ENCODE results near the gene MGMT.

MGMT gene

DNA sequence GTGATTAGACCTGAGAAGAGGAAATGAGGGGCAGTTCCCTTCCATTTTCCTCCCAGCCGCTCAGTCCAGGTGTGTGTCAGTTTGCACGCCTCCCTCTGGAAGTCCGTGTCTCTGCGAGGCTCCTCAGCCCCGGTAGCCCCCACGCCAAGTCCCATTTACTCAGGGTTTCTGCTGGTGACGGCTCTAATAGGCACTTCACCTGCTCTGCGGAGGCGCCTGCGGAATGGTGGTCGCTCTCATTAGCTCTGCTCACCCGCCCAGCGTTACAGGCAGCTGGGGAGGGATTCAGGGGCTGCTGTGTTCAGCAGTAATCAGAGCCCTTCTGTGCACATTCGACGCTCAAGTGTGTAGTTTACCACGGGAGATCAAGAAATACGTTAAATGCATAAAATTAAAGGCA is 179.9 kb downstream of the MGMT start:
- in situ Hi-C loops (cut with MboI; ENCODE audit: low sequenced_read_pairs), result no loop called here

DNA sequence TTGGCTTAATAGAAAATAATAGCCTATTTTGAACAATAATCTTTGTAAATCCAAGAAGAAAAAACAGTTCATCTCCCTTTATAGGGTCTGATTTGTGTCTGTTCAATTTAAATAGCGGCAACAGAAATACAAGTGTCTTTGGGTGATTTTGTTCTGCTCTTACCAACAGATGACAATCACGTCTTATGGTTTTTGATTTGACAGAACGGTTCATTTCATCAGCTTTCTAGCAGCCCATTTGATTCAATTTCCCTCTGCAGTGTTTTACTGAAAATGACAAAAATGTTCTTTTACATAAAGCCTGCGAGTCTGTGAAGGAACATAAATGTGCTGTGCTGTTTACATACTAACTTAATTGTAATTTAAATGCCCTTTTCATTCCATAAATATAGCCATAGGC is 180.5 kb downstream of the MGMT start:
- in situ Hi-C loops (cut with MboI; ENCODE audit: low sequenced_read_pairs), result no loop called here

DNA sequence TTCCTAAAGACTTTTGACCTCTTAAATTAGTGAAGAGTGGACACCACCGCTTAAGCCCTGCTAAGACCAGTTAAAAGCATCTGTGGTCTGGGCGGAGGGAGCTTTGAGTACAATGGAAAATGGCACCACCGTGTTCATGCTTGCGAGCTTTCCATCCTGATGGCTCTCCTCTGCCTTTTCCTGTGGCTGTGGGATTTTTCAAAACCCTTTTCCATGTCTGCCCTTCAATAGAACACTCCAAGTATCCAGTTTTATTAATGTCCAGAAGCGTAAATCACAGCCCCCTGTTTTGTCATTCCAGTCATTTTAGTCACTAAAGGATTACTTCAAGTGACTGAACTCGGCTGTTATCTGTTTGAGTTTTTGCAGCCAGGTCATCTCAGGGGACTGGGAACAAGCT is 181.8 kb downstream of the MGMT start:
- in situ Hi-C loops (cut with MboI; ENCODE audit: low sequenced_read_pairs), result no loop called here

DNA sequence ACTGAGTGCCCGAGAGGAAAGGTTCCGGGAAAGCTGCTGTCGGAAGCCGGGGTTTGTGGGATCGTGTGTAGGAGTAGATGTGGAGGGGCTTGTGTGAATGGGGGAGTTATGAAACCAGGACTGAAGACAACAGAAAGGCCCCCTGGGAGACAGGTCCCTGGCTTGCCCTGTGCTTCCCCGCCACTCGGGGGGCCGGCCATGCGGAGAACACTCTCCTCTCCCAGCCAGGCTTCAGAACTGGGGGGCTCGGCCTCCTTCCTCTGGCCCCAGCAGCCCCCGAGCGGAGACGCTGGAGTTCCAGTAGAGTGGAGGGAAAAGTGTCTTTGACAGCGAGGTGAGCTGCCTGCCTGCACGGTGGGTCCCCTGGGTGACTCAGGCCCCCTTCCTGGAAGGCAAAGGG is 185.0 kb downstream of the MGMT start:
- in situ Hi-C loops (cut with MboI; ENCODE audit: low sequenced_read_pairs), result no loop called here

DNA sequence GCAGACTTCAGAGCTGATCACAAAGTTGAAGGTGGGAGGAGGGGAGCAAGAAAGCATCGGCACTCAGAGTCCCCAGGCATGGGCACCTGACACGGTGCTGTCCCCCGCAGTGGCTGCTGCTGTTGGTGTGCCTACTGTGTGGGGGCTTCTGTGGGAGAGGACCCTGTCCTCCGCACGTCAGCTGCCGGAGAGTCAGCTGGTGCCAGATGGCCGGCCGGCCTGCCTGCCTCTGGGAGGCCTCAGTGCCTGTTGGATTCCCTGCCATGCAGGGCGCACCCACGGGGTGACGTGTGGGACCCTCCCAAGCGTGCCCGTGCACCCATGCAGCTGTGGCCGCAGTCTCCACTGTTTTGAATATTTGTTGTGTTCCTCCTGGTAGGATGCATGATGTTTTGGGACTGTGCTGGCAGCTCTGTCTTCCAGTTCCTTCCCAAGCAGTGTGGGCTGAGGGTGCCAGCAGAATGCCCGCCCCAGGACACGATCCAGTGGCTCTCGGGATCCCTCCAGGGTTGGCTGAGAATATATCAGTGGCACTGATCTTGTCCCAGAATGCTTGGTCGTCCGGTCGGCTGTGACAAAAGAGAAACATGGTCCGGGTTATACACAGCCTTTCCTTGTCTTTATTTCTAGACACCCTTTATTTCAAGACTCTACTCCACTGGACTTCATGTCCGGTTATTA is 185.6 kb downstream of the MGMT start:
- in situ Hi-C loops (cut with MboI; ENCODE audit: low sequenced_read_pairs), result no loop called here

DNA sequence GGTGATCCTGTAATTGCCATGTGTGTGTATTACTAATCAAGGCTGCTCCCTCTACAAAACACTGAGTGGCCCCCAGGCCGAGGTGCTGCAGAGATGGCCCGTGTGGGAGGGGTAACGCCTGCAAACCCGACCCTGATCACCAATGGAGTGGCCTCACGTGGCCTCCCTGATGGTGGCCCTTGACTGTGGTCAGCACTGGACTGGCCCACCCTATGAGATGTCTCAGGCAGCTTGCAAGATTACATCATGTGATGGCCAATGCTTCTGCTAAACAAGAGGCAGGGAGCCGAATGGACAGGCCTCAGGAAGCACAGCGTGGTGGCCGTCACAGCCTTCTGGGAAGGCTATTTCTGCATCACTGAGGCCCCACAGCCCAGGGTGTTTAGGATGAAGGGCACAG is 186.4 kb downstream of the MGMT start:
- in situ Hi-C loops (cut with MboI; ENCODE audit: low sequenced_read_pairs), result no loop called here

DNA sequence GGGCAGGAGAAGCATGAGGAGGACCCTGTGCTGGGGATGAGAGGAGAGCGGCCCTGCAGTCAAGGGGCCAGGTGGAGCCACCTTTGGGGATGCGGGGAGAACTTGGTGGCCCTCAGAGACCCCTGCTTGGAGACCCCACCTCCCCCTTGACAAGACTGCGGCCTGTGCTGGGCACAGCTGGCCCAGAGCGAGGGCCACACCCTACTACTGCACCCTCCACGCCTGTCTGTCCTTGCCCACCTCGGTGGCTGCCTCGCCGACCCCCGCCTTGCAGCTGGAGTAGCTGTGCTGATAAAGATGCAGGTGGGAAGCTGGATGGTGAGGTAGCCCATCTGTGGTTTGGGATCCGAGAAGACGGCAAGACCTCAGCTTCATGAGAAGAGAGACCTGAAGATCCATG is 186.8 kb downstream of the MGMT start:
- in situ Hi-C loops (cut with MboI; ENCODE audit: low sequenced_read_pairs), result no loop called here

DNA sequence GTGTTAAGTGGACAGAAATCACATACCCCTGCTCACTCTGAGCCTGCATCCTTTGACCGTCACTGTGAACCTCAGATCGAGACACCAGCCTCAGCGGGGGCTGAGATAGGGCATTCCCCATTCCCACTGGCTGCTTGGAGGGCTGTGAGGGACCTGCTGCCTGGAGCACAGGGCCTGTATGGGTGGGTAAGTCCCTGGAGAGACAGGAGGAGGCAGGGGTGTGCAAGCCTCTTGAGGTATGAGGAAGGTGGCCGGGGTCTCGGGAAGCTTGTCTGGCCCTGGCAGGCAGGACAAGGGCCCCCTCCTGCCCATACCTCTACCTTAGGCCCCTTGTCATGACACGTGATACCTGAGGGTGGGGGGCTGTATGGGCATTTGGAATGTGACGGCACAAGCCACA is 187.4 kb downstream of the MGMT start:
- in situ Hi-C loops (cut with MboI; ENCODE audit: low sequenced_read_pairs), result no loop called here

DNA sequence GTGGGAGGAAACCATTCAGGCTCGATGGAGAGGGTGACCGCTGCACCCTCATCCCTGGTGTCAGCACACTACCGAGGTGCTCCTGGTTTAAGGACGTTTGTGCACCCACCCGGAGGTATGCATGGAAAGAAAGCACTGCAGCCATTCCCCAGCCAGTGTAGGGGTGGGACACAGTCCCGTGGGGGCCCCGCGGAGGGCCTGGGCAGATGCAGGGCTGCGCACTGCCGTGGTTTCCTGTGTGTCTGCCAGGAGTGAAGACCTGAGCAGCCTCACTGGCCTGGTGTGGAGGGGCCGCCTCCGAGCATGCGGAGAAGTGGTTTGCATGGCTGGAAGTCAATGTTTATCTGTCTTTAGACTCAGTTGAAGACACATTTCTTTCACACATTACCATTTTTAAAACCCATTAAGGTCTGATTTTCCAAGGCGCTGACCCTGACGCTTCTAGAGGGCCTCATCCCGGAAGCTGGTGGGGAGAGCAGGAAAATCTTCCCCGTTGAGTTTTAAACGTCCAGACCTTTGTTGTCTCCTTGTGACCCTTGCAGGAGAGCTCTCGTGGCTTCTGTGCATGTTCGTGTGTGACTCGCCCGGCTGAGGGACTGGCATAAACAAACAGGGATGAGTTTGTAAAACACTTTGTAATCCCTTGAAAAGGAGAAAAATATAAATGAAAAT is 188.1 kb downstream of the MGMT start:
- in situ Hi-C loops (cut with MboI; ENCODE audit: low sequenced_read_pairs), result no loop called here

DNA sequence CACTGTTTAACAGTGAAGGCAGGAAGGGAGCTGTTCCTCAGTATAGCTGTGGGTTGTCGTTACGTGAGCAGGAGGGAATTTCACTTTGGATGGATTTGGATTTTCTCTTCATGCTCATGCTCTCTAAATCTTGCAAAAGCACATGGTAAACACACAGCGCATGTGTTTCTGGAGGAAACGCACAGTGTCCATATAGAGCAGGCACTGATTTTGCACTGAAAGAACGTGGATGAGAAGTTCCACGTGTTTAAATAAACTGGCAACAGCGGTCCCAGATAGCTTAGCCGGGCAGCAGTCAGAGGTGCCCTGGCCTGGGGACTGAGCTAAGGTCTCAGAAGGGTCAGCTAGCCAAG is 188.6 kb downstream of the MGMT start:
- in situ Hi-C loops (cut with MboI; ENCODE audit: low sequenced_read_pairs), result no loop called here

DNA sequence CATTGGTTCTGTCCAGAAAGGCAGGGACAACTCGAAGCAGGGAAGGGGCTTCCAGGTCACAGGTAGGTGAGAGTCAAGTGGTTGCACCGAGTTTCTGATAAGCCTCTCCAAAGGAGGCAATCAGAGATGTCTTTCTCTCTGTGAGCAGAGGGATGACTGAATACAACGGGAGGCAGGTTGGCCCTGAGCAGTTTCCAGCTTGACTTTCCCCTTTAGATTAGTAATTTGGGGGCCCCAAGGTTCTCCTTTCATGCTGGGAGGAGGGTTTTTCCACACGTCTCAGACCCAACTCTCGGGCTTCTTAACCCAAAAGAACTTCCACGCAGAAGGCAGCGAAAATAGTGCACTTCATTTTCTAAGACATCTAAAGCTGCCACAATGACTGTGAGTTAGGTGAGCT is 189.6 kb downstream of the MGMT start:
- in situ Hi-C loops (cut with MboI; ENCODE audit: low sequenced_read_pairs), result no loop called here

DNA sequence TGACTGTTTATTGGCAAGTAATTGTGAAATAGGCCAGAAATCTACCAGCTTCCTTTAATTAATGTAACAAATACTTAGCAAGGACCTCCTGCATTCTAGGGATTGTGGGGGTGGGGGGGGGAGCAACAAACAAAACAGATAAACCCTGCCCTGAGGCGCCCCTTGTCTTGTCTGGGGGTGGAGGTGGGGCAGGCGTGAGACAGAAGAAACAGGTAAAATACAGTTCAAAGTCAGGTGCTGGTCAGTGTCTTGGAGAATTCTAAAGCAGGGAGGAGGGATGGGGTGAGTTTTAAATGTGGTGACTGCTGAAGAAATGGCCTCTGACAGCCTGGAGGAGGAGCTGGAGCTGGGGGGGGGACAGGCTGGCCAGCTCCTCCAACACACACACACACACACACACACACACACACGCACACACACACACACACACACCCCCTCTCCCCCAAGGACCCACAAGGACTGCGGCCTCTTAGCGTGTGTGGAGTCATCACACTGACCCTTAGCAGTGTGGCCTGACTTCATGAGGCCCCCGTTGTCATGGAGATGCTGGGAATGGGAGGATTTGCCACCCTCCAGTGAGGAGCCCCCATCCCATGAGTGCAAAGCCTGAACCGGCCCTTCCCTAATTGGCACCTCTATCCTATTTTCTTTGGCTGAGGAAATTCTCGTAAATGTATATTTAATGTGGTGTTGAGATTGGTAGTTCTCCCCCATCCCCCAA is 190.4 kb downstream of the MGMT start:
- in situ Hi-C loops (cut with MboI; ENCODE audit: low sequenced_read_pairs), result no loop called here

DNA sequence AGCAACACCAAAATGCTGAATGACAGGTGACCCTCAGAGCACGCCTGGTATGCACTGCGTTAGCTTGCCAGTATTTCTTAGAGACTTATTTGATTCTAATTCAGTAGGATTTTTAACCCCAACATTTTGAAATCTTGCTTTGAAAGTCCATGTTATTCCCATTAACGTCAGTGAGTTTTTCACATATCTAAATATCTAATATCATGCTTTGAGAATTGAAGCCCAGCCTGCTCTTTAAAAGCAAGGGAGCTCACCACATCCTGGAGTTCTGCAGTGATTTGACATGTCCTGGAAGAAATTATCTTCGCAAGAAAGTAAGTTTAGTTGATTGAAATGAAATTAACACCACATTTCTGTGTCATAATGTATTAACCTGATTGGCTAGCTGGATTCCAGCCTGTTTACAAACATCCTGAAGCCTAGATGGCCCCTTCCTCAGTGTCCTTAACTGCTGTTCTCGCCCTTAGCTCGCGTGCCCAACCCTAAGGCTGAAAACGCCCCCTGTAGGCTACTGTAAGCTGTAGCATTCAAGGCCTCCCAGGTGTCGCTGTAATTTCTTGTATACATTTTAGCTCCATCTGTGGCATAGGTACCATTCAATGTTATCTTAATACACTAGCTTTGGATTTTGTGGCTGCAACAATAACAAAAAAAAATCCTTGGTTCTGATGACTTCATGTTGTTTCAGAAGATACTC is 191.5 kb downstream of the MGMT start:
- in situ Hi-C loops (cut with MboI; ENCODE audit: low sequenced_read_pairs), result no loop called here

DNA sequence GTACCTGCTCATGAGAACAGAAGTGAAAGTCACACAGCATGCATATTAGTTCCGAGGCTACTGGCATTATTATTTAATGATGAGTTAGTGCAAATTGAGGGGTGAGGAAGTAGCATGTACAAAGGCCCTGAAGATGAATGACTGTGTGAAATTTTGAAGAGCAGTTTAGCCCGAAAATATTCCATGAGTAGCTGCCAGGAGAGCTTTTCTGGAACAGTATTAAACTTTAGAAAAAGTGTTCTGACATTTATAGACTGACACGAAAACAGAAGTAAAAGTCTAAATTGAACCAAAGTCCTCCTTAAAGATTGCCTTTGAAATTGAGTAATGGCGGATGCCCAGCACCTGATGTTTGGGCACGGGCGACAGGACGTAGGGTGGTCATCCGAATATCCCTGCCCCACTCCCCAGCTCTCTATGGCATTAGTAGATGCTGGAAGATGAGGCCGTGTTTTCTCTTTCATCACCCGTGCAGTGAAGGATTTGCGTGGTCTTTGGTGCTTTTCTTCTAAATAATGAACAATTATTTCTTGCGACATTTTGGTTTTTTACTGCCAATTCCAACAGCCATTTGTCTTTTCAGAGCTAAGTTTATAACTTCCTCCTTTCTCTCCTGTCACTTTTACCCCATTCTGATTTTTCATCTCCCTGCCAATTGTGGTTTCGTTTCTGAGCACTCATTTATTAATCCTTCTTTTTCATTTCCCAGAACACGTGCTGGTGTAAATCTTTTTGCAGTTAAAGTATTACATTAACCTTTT is 192.6 kb downstream of the MGMT start:
- in situ Hi-C loops (cut with MboI; ENCODE audit: low sequenced_read_pairs), result no loop called here

DNA sequence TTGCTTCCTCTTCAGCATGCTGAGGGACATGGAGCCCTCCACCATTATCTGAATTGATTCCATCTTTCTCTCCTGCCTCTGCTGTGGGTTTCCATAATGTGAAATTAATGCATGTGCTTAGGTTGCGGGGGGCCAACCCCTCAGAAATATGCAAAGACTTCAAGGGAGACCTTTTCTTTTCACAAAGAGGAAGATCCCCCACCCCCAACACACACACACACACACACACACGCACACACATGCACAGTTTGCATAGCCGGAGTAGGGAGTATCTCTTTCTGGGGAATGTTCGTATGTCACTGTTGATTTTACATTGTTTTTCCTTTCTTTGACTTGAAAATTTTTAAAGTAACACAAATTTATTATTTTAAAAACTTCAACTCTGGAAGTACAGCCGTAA is 193.5 kb downstream of the MGMT start:
- in situ Hi-C loops (cut with MboI; ENCODE audit: low sequenced_read_pairs), result no loop called here

DNA sequence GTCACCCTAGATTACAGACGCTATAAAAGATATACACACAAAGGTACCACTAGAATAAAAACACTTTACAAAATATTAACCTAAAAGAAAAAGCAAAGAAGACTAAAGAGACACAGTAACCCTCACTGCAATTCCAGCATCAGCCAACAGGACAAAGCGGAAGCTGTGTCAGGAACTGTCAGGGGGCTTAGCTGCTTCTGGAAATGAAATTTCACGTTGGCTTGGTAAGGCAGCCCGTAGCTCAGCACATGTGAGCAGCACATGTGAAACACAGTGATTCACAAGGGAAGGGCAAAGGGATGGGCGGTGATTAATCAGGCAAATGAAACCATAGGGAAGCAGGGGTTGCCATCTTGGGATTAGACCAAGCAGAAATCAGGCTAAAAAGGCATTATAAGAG is 195.4 kb downstream of the MGMT start:
- in situ Hi-C loops (cut with MboI; ENCODE audit: low sequenced_read_pairs), result no loop called here

DNA sequence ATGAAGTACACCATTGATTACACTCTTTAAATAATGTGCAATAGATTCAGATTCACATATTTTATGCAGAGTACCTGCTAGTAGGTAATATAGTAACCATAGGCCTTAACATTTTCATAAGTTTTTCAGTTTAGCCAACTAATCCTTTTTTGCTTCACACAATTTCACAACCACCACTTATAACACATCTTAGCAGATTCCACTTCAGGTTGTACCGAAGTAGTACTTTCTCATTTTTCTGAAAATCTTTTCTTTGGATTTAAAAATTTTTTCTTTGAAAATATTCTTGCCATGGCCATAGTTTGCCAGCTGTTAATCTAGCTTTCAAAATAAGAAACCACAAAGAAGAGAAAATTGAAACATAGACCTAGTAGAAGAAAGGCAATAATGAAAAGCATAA is 203.1 kb downstream of the MGMT start:
- in situ Hi-C loops (cut with MboI; ENCODE audit: low sequenced_read_pairs), result no loop called here

DNA sequence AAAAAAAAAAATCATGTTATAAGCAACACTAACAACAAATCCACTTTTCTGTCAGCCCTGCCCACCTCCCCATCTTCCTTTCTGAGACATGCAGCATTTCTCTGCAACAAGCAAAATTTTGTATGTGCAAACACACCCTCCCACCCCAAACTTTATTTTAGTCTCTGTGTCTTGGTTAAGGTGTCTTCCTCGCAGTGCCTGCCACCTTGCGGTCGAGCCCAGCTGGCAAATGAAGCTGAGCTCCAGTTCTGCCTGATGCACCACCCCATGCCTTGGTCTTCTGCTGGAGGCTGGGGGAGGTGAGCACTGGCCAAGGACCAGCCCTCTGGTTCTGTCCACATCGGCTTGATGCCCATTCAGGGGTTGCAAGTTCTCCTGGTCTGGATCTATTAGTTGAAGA is 206.3 kb downstream of the MGMT start:
- in situ Hi-C loops (cut with MboI; ENCODE audit: low sequenced_read_pairs), result no loop called here

DNA sequence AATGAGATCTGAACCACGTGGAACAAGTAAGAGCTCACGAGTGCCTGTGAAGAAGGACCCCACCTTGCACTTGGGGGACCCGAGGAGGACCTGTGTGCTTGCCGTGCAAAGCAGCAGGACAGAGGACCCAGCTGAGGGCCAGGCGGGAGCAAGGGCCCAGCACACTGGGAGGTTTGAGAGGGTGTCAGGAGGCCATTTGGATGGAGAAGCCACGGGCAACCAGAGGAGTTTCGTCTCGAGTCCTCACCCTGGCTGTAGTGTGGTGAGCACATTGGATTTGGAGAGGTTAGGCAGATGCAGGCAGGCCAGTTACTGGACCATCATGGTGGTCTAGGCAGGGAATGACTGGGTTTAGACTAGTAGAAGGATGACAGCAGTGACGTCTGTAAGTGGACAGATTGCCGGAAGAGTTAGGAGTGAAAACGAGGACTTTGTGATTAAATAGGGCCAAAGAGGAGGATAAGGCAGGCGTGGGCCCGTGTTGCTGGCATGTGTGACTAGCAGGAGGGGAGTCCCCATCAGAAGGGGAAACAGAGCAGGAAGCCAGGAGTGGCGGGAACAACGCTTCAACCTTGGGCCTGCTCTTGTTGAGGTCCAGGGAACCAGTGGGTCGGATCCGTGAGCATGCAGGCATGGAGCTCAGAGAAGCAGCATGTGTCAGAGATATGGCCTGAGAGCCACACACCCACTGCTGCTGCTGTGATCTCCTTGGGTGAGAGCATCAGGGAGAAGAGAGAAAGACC is 208.2 kb downstream of the MGMT start:
- in situ Hi-C loops (cut with MboI; ENCODE audit: low sequenced_read_pairs), result no loop called here

DNA sequence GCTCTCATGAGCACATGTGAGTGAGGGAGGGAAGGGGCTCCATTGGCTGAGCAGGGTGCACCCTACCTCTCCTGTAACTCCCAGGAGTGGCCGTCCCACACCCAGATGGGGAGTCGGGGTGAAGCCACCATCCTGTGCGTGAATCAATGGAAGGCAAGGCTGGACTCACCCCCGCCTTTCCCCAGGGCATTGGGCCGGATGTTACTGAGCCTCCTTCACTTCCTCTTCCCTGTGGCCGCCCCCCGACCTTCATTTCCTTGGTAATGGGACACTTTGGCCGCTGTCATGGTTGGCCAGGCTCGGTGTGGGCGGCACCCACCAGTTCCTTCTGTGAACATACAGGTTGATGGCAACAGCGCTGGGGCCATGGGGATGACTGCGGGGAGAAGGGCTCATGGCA is 209.0 kb downstream of the MGMT start:
- in situ Hi-C loops (cut with MboI; ENCODE audit: low sequenced_read_pairs), result no loop called here
